HCT116 (cell line): ENCODE results near the gene SSNA1. TPM values are rescaled to one million over a fixed set of nuclear protein-coding genes. Genes with fewer than 3 reads are reported as not detected.

Experiments used
- ATAC-seq: fragments of 200-7000 bp; cut with Tn5 transposase; 2 replicates; pipeline ENCODE4 v1.9.1; 2020; ENCODE audit warnings: mild to moderate bottlenecking, moderate library complexity
- BruUV-seq: library from RNA; stranded (reverse); fragments of 400-500 nt; replicated peaks from 2 replicates; lab custom pipeline; 2021; lab: Mats Ljungman, UMichigan
- CTCF ChIA-PET: fragments of 300-600 bp; sonication (Branson Sonifier 250); formaldehyde crosslinking; loops from one replicate; lab custom pipeline; 2021; ENCODE audit warnings: antibody characterized with exemption; lab: Charles Lee
- POLR2A ChIA-PET: fragments of 300-600, 350-600 bp; sonication (Branson Sonifier 250); formaldehyde crosslinking; loops from one replicate; lab custom pipeline; 2021; ENCODE audit warnings: antibody characterized with exemption; lab: Charles Lee
- RAD21 ChIA-PET, 2 experiments: fragments of 300-600 bp; sonication (Branson Sonifier 250); formaldehyde crosslinking; loops; one replicate each; lab custom pipeline; 2023; ENCODE audit warnings: low total read pairs in 2 of 2; ENCODE audit not compliant: uncharacterized antibody in 2 of 2, unreplicated experiment in 2 of 2, low non-redundant PET in 1 of 2; lab: Charles Lee
- DNase-seq: peaks from one replicate; pipeline ENCODE4 v3.0.0-alpha.2; 2010; ENCODE audit warnings: low read depth, low spot score
- H2AFZ ChIP-seq: fragments of 200-600 bp; shearing (Covaris generic), sonication (generic); 2 replicates; pipeline ENCODE4 v1.6.1; 2017; ENCODE audit warnings: low read depth, mixed run types, mixed read lengths, antibody characterized with exemption, low read length; ENCODE audit not compliant: poor library complexity, severe bottlenecking
- H3K27ac ChIP-seq: 2 replicates; pipeline ENCODE4 v1.5.1; 2012; ENCODE audit warnings: low read depth, low read length
- H3K27me3 ChIP-seq: fragments of 200-600 bp; sonication (generic); 2 replicates; pipeline ENCODE4 v1.6.1; 2016; ENCODE audit warnings: mixed run types, low read length, mixed read lengths; ENCODE audit not compliant: insufficient read depth
- H3K36me3 ChIP-seq, 2 experiments: fragments of 200-500 bp in 1 of 2; fragments of 200-600 bp in 1 of 2; sonication (Bioruptor generic) in 1 of 2; sonication (generic) in 1 of 2; 2 replicates each; pipeline versions ENCODE4 v1.5.1 to v1.6.1; 2014 to 2016; ENCODE audit warnings: low read length in 2 of 2, inconsistent platforms in 1 of 2, mixed read lengths in 1 of 2, mixed run types in 1 of 2; ENCODE audit not compliant: insufficient read depth in 2 of 2, control insufficient read depth in 1 of 2
- H3K4me1 ChIP-seq, 2 experiments: fragments of 200-600 bp in 1 of 2; sonication (generic) in 1 of 2; 2 replicates each; pipeline versions ENCODE4 v1.5.1 to v1.6.1; 2012 to 2017; ENCODE audit warnings: low read length in 2 of 2, inconsistent platforms in 1 of 2, mild to moderate bottlenecking in 1 of 2, mixed read lengths in 1 of 2, mixed run types in 1 of 2, moderate library complexity in 1 of 2; ENCODE audit not compliant: insufficient read depth in 2 of 2, control insufficient read depth in 1 of 2
- H3K4me2 ChIP-seq: fragments of 200-600 bp; sonication (generic); 2 replicates; pipeline ENCODE4 v1.6.1; 2017; ENCODE audit warnings: mixed run types, low read length, mixed read lengths
- H3K4me3 ChIP-seq, 2 experiments: fragments of 200-600 bp in 1 of 2; sonication (generic) in 1 of 2; replicated peaks in 1 of 2; 2 replicates each; pipeline ENCODE4 v1.5.1; 2011 to 2016; ENCODE audit warnings: low read length in 2 of 2, control low read depth in 1 of 2, low read depth in 1 of 2, mild to moderate bottlenecking in 1 of 2, mixed read lengths in 1 of 2, mixed run types in 1 of 2
- H3K79me2 ChIP-seq: fragments of 200-600 bp; sonication (generic); 2 replicates; pipeline ENCODE4 v1.6.1; 2017; ENCODE audit warnings: mild to moderate bottlenecking, mixed run types, low read length, moderate library complexity, mixed read lengths; ENCODE audit not compliant: insufficient read depth
- H3K9ac ChIP-seq: fragments of 200-600 bp; sonication (generic); 2 replicates; pipeline ENCODE4 v1.6.1; 2016; ENCODE audit warnings: low read length, mixed read lengths
- H3K9me2 ChIP-seq: fragments of 200-600 bp; sonication (generic), shearing (Covaris generic); 2 replicates; pipeline ENCODE4 v1.6.1; 2017; ENCODE audit warnings: mixed run types, mild to moderate bottlenecking, moderate library complexity; ENCODE audit not compliant: insufficient read depth
- H3K9me3 ChIP-seq, 2 experiments: fragments of 200-500 bp in 1 of 2; fragments of 200-600 bp in 1 of 2; sonication (Bioruptor generic) in 1 of 2; sonication (generic) in 1 of 2; 2 replicates each; pipeline ENCODE4 v1.6.1; 2014 to 2017; ENCODE audit warnings: low read length in 2 of 2, mixed read lengths in 2 of 2, inconsistent platforms in 1 of 2, low read depth in 1 of 2, mild to moderate bottlenecking in 1 of 2, mixed run types in 1 of 2, moderate library complexity in 1 of 2; ENCODE audit not compliant: control insufficient read depth in 1 of 2, insufficient read depth in 1 of 2
- H4K20me1 ChIP-seq: fragments of 200-600 bp; sonication (generic), shearing (Covaris generic); 2 replicates; pipeline ENCODE4 v1.6.1; 2017; ENCODE audit warnings: mixed run types, mild to moderate bottlenecking, moderate library complexity; ENCODE audit not compliant: insufficient read depth
- CBX3 ChIP-seq: IDR thresholded peaks from 2 replicates; pipeline ENCODE4 v1.6.1; 2012; ENCODE audit warnings: low read depth
- EZH2phosphoT487 ChIP-seq: fragments of 200-600 bp; IDR thresholded peaks from 2 replicates; pipeline ENCODE4 v1.6.1; 2018; ENCODE audit warnings: antibody characterized with exemption, borderline replicate concordance
- JUND ChIP-seq: IDR thresholded peaks from 2 replicates; pipeline ENCODE4 v1.6.1; 2012
- MAX ChIP-seq: IDR thresholded peaks from 2 replicates; pipeline ENCODE4 v1.6.1; 2012
- POLR2A ChIP-seq: IDR thresholded peaks from 2 replicates; pipeline ENCODE4 v1.7.0; 2011; ENCODE audit warnings: borderline replicate concordance; ENCODE audit not compliant: insufficient read depth, insufficient read length; ENCODE audit errors: extremely low read depth
- POLR2AphosphoS5 ChIP-seq: IDR thresholded peaks from 2 replicates; pipeline ENCODE4 v1.6.1; 2011; ENCODE audit warnings: mild to moderate bottlenecking, low read depth, low read length, moderate library complexity
- RAD21 ChIP-seq: IDR thresholded peaks from 2 replicates; pipeline ENCODE4 v1.6.1; 2012; ENCODE audit warnings: low read depth, mild to moderate bottlenecking
- SP1 ChIP-seq: IDR thresholded peaks from 2 replicates; pipeline ENCODE4 v1.6.1; 2012; ENCODE audit warnings: low read depth
- YY1 ChIP-seq: IDR thresholded peaks from 2 replicates; pipeline ENCODE4 v1.6.1; 2011; ENCODE audit warnings: low read length, low read depth, moderate library complexity, mild to moderate bottlenecking; ENCODE audit not compliant: insufficient replicate concordance; ENCODE audit errors: extremely low read depth
- ZFX ChIP-seq: fragments of 450-650 bp; IDR thresholded peaks from 2 replicates; pipeline ENCODE4 v1.6.1; 2017
- intact Hi-C: fragments of 100-400 bp; cut with micrococcal nuclease; formaldehyde crosslinking; loops from 2 replicates; pipeline ENCODE4 v1.10.0; 2022
- total RNA-seq: library from RNA; stranded (reverse); gene quantifications from one replicate; pipeline ENCODE4 v1.2.1, GENCODE V29; 2021; ENCODE audit not compliant: unreplicated experiment
- TF ChIP-seq, protein P1 (sequence below): IDR thresholded peaks from 2 replicates; pipeline ENCODE4 v1.6.1; 2011; ENCODE audit warnings: mild to moderate bottlenecking, low read length, moderate library complexity; ENCODE audit not compliant: insufficient replicate concordance; ENCODE audit errors: extremely low read depth

Gene SSNA1
- total RNA-seq, 1 experiment from 2014 or later = 84.7 TPM

DNA sequence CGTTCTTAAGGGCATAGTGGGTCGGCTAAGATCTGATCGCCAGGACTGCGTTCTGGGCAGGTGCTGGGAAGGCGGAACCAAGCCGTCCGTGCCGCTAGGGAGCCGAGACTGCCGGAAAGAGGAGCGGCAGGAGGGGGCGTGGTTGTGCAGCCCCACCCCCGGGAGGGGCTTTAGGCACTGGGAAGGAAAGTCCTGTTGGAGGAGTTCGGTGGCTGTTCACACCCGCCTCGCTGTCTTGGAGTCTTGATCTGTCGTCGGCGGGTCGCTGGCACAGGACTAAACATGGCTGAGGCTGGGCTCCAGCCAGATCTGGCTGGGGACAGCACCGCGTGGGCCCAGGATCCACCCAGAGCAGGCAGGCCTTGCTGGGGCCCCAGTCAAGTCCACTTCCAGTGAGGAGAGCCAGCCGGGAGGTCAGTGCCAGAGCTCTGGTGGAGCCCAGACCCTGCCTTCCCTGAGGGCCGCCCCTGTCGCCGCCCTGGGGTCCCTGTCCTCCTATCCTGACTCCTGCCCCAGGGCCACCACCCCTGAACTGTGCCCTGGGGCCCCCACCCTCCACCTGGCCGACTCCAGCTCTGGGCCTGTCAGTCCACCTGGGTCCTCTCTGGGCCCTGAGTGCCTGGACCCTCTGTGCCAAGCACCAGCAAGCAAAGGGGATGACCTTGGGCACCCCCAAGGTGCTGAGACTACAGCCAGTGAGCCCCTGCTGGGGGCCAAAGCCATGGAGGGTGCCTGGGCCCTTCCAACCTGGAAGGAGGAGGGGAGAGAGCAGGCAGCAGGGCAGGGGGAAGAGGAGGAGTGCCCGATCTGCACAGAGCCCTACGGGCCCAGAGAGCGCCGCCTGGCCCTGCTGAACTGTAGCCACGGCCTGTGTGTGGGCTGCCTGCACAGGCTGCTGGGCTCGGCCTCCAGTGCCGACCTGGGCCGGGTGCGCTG, 29.1 kb downstream of the SSNA1 start:
- Histone ChIP-seq H3K9me3 (no peaks in the 10 kb centered on the region), H3K4me3 (peak overlapping the region; percentile 45 to 46), H3K79me2 (no peaks in the 10 kb centered on the region), H3K4me2 (peak overlapping the region; percentile 77), H3K9me2 (no peaks in the 10 kb centered on the region), H3K27me3 (no peaks in the 10 kb centered on the region), H3K36me3 (no peaks in the 10 kb centered on the region), H4K20me1 (no peaks in the 10 kb centered on the region), H3K4me1 (peaks cover 28 to 59% of the 10 kb centered on the region in 2 experiments), H2AFZ (no peak overlapping the region), H3K27ac (peak overlapping the region; percentile 94), H3K9ac (peak overlapping the region; percentile 52)
- CTCF ChIA-PET = interaction anchor here (0.9 kb wide), 1 partner anchor 10 kb away, joined by 3 read pairs; the partner anchor contains the start of gene RNF224
- no peak for TF ChIP-seq RAD21
- TF ChIP-seq POLR2AphosphoS5 = peak; percentile 80
- TF ChIP-seq ZFX = 0 out of 2 replicates have a peak, but pooled peaks have one; percentile 14
- TF ChIP-seq JUND = no peak
- TF ChIP-seq YY1 = peak; percentile 25
- TF ChIP-seq POLR2A = peak; percentile 34
- DNase-seq = peak; percentile 53
- RAD21 ChIA-PET = no interaction called here
- POLR2A ChIA-PET = interaction anchor here (0.7 to 1.8 kb wide), 3 partner anchors 9 to 54 kb away, joined by 3 to 6 read pairs (median 5); partner anchors contain the start of gene RNF224
- intact Hi-C loops = no loop called here
- ATAC-seq = peak; percentile 77
- BruUV-seq = TSS peak; percentile 34

DNA sequence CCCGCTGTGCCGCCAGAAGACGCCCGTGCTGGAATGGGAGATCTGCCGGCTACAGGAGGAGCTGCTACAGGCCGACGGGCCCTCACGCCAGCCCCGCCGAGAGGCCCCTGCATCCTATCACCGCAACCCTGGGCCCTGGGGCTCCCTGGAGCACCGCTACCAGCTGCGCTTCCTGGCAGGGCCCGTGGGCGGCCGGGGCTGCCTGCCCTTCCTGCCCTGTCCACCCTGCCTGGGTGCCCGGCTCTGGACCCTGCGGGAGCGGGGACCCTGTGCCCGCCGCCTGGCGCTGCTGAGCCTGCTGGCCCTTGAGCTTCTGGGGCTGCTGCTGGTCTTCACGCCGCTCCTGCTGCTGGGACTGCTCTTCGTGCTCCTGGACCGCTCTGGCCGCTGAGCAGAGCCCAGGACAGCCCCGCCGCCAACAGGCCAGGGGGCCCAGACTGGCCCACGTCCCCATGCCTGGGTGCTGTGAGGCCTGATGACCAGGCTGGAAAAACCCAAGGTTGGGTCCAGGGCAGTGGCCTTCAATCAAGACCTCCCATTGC, 29.8 kb downstream of the SSNA1 start:
- RAD21 ChIA-PET = no interaction called here
- ATAC-seq = no peak
- no peak for TF ChIP-seq MAX
- TF ChIP-seq, protein P1, sequence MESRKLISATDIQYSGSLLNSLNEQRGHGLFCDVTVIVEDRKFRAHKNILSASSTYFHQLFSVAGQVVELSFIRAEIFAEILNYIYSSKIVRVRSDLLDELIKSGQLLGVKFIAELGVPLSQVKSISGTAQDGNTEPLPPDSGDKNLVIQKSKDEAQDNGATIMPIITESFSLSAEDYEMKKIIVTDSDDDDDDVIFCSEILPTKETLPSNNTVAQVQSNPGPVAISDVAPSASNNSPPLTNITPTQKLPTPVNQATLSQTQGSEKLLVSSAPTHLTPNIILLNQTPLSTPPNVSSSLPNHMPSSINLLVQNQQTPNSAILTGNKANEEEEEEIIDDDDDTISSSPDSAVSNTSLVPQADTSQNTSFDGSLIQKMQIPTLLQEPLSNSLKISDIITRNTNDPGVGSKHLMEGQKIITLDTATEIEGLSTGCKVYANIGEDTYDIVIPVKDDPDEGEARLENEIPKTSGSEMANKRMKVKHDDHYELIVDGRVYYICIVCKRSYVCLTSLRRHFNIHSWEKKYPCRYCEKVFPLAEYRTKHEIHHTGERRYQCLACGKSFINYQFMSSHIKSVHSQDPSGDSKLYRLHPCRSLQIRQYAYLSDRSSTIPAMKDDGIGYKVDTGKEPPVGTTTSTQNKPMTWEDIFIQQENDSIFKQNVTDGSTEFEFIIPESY = no peak
- TF ChIP-seq ZFX = no peak
- no peak for TF ChIP-seq CBX3
- TF ChIP-seq SP1 = no peak
- TF ChIP-seq EZH2phosphoT487 = no peak
- no peak for TF ChIP-seq RAD21

More for the DNA sequence above, 29.8 kb downstream of the SSNA1 start:
- intact Hi-C loops = no loop called here
- DNase-seq = no peak
- ChIA-PET CTCF (interaction anchor here (1.1 kb wide), 1 partner anchor 67 kb away, joined by 4 read pairs; no protein-coding TSS in a partner anchor), POLR2A (interaction anchor here (1.0 to 1.2 kb wide), 2 partner anchors 9 to 23 kb away, joined by 3 to 7 read pairs; partner anchors contain the start of genes RNF224 and TUBB4B)
- peaks cover 28 to 63% of the 10 kb centered on the region in 2 experiments for H3K4me1 ChIP-seq
- H3K27ac ChIP-seq = peak overlapping the region; percentile 94
- H3K79me2 ChIP-seq = no peaks in the 10 kb centered on the region
- no peaks in the 10 kb centered on the region for H3K27me3 ChIP-seq
- BruUV-seq = no TSS peak
- H4K20me1 ChIP-seq = no peaks in the 10 kb centered on the region
- H2AFZ ChIP-seq = no peak overlapping the region
- H3K4me2 ChIP-seq = peak overlapping the region; percentile 77
- H3K9me2 ChIP-seq = no peaks in the 10 kb centered on the region
- H3K36me3 ChIP-seq = no peaks in the 10 kb centered on the region
- H3K4me3 ChIP-seq = peak overlapping the region; percentile 45 to 46; a peak in 2 of 4 replicates
- H3K9ac ChIP-seq = peak overlapping the region; percentile 46
- no peaks in the 10 kb centered on the region for H3K9me3 ChIP-seq
